GDM1 (cell line): Measurements from ENCODE around the gene PSAPL1.

Source experiments
- DNase-seq: peaks from one replicate; lab custom pipeline; 2025; lab: John Stamatoyannopoulos, UW

PSAPL1 gene

GRCh38 chr4:7381890-7382633 is 52.7 kb downstream of the PSAPL1 start:
- no peak for DNase-seq

GRCh38 chr4:7381221-7381889 is 53.4 kb downstream of the PSAPL1 start:
- no peak for DNase-seq
